ENCODE measurements around the gene VKORC1L1. TPM values are rescaled to one million over a fixed set of nuclear protein-coding genes. Genes with fewer than 3 reads are reported as not detected.
A peak's percentile ranks its signal among the peaks of the same experiment; 100 is the strongest.
"Not testable (repeated sequence)": the region's sequence is repeated elsewhere in the genome, so short reads cannot be mapped to it uniquely, and the experiment has no call there.

Gene VKORC1L1
- total RNA-seq, 1 donor = 19.9 TPM

DNA sequence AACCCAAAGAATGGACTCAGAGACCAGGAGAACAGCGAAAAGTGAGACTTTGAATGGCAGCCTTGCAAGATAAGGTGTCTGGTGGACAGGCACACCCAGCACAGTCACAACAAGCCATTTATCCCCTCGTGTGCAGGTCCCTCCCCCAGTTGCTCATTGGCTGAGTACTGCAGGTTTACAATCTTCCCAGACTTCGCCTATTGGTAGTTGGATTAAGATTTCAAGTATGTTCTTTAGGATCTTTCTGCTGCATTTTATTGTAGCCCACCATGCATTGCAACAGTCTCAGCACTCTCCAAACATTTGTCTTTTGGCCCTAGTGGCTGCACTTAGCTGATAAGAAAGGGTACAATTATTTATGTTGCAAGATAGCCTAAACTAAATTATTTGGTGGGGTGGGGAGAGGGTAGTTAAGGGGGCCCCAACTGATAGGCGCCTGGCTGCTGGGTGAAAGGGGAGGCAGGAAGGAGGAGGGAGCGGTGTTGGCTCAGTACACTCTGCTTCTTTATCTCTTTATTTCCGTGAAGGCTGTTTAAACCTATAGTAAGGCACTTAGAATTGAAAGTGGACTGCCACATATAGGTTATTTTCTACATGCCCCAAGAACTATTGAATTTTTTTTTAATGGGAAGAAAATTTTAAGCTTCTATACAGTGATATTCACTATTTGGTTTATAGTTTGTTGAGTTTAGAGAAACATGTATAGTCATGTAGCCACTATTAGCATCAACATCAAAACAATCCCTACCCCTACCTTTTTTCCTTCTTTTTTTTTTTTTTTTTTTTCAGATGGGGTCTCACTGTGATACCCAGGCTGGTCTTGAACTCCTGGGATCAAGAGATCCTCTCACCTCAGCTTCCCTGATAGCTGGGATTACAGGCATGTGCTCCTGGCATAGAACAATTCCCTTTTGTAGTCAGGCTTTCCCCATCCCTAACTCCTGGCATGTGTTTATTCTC is 54.9 kb downstream of the VKORC1L1 start:
- DNase-seq (ENCODE audit: low read depth) = peak; percentile 72
- no peak for TF ChIP-seq CTCF (IDR thresholded peaks at IDR 0.05; ENCODE audit: insufficient read depth, low read depth, low read length)

DNA sequence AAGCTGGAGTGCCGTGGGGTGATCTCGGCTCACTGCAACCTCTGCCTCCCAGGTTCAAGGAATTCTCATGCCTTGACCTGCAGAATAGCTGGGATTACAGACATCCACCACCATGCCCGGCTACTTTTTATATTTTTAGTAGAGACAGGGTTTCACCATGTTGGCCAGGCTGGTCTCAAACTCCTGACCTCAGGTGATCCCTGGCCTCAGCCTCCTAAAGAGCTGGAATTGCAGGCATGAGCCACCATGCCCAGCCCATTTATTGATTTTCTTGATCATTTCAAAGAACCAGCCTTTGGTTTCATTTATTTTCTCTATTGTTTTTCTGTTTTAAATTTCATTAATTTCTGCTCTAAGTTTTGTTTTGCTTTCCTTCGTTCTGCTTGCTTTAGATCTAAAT is 58.8 kb downstream of the VKORC1L1 start:
- no peak for DNase-seq (ENCODE audit: low read depth)
- no peak overlapping the region for H3K4me3 ChIP-seq (ENCODE audit: low read depth, low read length)
- no peak for TF ChIP-seq CTCF (IDR thresholded peaks at IDR 0.05; ENCODE audit: insufficient read depth, low read depth, low read length)

More for the DNA sequence above, 54.9 kb downstream of the VKORC1L1 start:
- no peak overlapping the region for H3K4me3 ChIP-seq (ENCODE audit: low read depth, low read length)

- no peak for TF ChIP-seq CTCF (IDR thresholded peaks at IDR 0.05; ENCODE audit: insufficient read depth, low read depth, low read length)
- no peak for DNase-seq (ENCODE audit: low read depth)
- no peak overlapping the region for H3K4me3 ChIP-seq (ENCODE audit: low read depth, low read length)
Observed at GRCh38 chr7:65937296-65937695, 64.4 kb downstream of the VKORC1L1 start.

GRCh38 chr7:65938336-65938895 is 65.5 kb downstream of the VKORC1L1 start:
- H3K4me3 ChIP-seq (ENCODE audit: low read depth, low read length) = no peak overlapping the region
- TF ChIP-seq CTCF (IDR thresholded peaks at IDR 0.05; ENCODE audit: insufficient read depth, low read depth, low read length) = no peak
- DNase-seq (ENCODE audit: low read depth) = no peak

- DNase-seq (ENCODE audit: low read depth); H3K4me3 ChIP-seq (ENCODE audit: low read depth, low read length): not testable (repeated sequence)
Observed at GRCh38 chr7:65945787-65946186, 72.9 kb downstream of the VKORC1L1 start.

GRCh38 chr7:65946904-65947303 is 74.0 kb downstream of the VKORC1L1 start:
- peak; percentile 83 for DNase-seq (ENCODE audit: low read depth)
- TF ChIP-seq CTCF (IDR thresholded peaks at IDR 0.05; ENCODE audit: insufficient read depth, low read depth, low read length) = no peak
- H3K4me3 ChIP-seq (ENCODE audit: low read depth, low read length) = no peak overlapping the region

GRCh38 chr7:65951837-65952578 is 79.1 kb downstream of the VKORC1L1 start:
- DNase-seq (ENCODE audit: low read depth) = no peak
- no peak for TF ChIP-seq CTCF (IDR thresholded peaks at IDR 0.05; ENCODE audit: insufficient read depth, low read depth, low read length)
- H3K4me3 ChIP-seq (ENCODE audit: low read depth, low read length) = no peak overlapping the region

All from fibroblast of villous mesenchyme (primary cell).